ENCODE results near the gene HES2.
"Not testable (repeated sequence)": the region's sequence is repeated elsewhere in the genome, so short reads cannot be mapped to it uniquely, and the experiment has no call there.

Gene HES2

DNA sequence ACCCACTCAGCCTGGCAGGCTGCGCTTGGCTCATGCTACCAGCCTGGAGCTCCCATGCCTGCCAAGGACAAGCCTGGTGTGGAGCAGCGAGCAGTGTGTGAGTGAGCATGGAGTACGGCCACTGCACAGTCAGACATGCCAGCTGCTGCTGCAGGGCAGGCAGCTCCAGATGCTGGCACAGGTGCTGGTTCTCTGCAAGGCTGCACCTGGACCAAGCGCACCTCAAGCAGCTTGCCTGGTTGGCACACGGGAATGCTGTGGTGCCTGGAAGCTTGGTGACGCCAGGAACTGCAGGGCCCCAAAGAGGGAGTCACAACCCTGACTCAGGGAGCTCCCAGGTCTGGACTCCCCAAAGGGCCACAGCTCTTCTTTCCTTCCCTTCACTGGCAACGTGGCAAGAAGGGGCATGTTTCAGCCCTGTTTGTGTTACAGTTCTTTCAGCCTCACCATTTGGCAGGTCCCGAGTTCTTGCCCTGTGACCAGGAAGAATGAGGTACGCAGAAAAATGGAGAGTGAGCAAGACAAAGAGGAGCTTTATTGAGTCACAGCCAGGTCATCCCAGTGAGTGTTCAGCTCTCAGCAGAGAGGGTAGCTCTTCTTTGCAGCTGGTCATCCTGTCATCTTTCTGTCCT, 52.2 kb downstream of the HES2 start:
- TF ChIP-seq, protein P1, sequence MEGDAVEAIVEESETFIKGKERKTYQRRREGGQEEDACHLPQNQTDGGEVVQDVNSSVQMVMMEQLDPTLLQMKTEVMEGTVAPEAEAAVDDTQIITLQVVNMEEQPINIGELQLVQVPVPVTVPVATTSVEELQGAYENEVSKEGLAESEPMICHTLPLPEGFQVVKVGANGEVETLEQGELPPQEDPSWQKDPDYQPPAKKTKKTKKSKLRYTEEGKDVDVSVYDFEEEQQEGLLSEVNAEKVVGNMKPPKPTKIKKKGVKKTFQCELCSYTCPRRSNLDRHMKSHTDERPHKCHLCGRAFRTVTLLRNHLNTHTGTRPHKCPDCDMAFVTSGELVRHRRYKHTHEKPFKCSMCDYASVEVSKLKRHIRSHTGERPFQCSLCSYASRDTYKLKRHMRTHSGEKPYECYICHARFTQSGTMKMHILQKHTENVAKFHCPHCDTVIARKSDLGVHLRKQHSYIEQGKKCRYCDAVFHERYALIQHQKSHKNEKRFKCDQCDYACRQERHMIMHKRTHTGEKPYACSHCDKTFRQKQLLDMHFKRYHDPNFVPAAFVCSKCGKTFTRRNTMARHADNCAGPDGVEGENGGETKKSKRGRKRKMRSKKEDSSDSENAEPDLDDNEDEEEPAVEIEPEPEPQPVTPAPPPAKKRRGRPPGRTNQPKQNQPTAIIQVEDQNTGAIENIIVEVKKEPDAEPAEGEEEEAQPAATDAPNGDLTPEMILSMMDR (IDR thresholded peaks at IDR 0.05; ENCODE audit: insufficient read depth, low read depth, low read length, missing control alignments): no peak
- H3K4me3 ChIP-seq (ENCODE audit: low read length): no peak overlapping the region
- DNase-seq (ENCODE audit: low read depth): peak; percentile 98

GRCh38 chr1:6365047-6365446, 54.7 kb downstream of the HES2 start:
- TF ChIP-seq, protein P1 (IDR thresholded peaks at IDR 0.05; ENCODE audit: insufficient read depth, low read depth, low read length, missing control alignments): no peak
- peak; percentile 37 for DNase-seq (ENCODE audit: low read depth)
- H3K4me3 ChIP-seq (ENCODE audit: low read length): no peak overlapping the region

GRCh38 chr1:6363085-6363884, 56.4 kb downstream of the HES2 start:
- TF ChIP-seq, protein P1 (IDR thresholded peaks at IDR 0.05; ENCODE audit: insufficient read depth, low read depth, low read length, missing control alignments): peak; percentile 55
- peak; percentile 65 for DNase-seq (ENCODE audit: low read depth)
- not testable (repeated sequence) for H3K4me3 ChIP-seq (ENCODE audit: low read length)
